Measurements from ENCODE around the gene MOV10L1.

MOV10L1 gene

GRCh38 chr22:50059881-50060262 lies 29.9 kb upstream of the MOV10L1 start:
- no peak for DNase-seq

GRCh38 chr22:50060441-50061140 lies 29.2 kb upstream of the MOV10L1 start:
- no peak for DNase-seq

GRCh38 chr22:50061141-50061823 lies 28.5 kb upstream of the MOV10L1 start:
- DNase-seq, result no peak

- no peak for DNase-seq
Measured at GRCh38 chr22:50061824-50062355, 27.9 kb upstream of the MOV10L1 start.

- no peak for DNase-seq
Measured at GRCh38 chr22:50062509-50063135, 27.2 kb upstream of the MOV10L1 start.

- DNase-seq, result no peak
Measured at GRCh38 chr22:50063589-50064393, 26.0 kb upstream of the MOV10L1 start.

- no peak for DNase-seq
Measured at GRCh38 chr22:50064453-50064852, 25.4 kb upstream of the MOV10L1 start.

- DNase-seq, result no peak
Measured at GRCh38 chr22:50067244-50067643, 22.6 kb upstream of the MOV10L1 start.

- no peak for DNase-seq
Measured at GRCh38 chr22:50068096-50068495, 21.7 kb upstream of the MOV10L1 start.

- DNase-seq, result no peak
Measured at GRCh38 chr22:50070366-50070765, 19.4 kb upstream of the MOV10L1 start.

- DNase-seq, result no peak
Measured at GRCh38 chr22:50071432-50072166, 18.2 kb upstream of the MOV10L1 start.

- DNase-seq, result no peak
Measured at GRCh38 chr22:50072167-50072555, 17.6 kb upstream of the MOV10L1 start.

- DNase-seq, result no peak
Measured at GRCh38 chr22:50072714-50073538, 16.9 kb upstream of the MOV10L1 start.

GRCh38 chr22:50074056-50074455 lies 15.8 kb upstream of the MOV10L1 start:
- no peak for DNase-seq

- DNase-seq, result peak; percentile 71
Measured at GRCh38 chr22:50074551-50075530, 15.0 kb upstream of the MOV10L1 start.

- no peak for DNase-seq
Measured at GRCh38 chr22:50076646-50077535, 12.9 kb upstream of the MOV10L1 start.

- DNase-seq, result no peak
Measured at GRCh38 chr22:50078246-50078645, 11.6 kb upstream of the MOV10L1 start.

GRCh38 chr22:50078761-50079160 lies 11.0 kb upstream of the MOV10L1 start:
- no peak for DNase-seq

- no peak for DNase-seq
Measured at GRCh38 chr22:50080077-50080465, 9.7 kb upstream of the MOV10L1 start.
